GM12875 (cell line): ENCODE results near the gene SUSD6.
A peak's percentile ranks its signal among the peaks of the same experiment; 100 is the strongest.
"Not testable (repeated sequence)": the region's sequence is repeated elsewhere in the genome, so short reads cannot be mapped to it uniquely, and the experiment has no call there.

Experiments used
- H3K4me3 ChIP-seq: one replicate; pipeline ENCODE4 v1.5.1; 2011; ENCODE audit warnings: low read depth, low read length, control low read depth
- TF ChIP-seq, protein P1 (sequence below): IDR thresholded peaks from 2 replicates; pipeline ENCODE4 v1.5.1; 2011; ENCODE audit warnings: low read depth, mild to moderate bottlenecking, control low read depth, inconsistent platforms, low read length, moderate library complexity, borderline replicate concordance; ENCODE audit not compliant: insufficient read depth

The SUSD6 gene

GRCh38 chr14:69720912-69721311 is 109.5 kb downstream of the SUSD6 start:
- no peak overlapping the region for H3K4me3 ChIP-seq
- TF ChIP-seq, protein P1, sequence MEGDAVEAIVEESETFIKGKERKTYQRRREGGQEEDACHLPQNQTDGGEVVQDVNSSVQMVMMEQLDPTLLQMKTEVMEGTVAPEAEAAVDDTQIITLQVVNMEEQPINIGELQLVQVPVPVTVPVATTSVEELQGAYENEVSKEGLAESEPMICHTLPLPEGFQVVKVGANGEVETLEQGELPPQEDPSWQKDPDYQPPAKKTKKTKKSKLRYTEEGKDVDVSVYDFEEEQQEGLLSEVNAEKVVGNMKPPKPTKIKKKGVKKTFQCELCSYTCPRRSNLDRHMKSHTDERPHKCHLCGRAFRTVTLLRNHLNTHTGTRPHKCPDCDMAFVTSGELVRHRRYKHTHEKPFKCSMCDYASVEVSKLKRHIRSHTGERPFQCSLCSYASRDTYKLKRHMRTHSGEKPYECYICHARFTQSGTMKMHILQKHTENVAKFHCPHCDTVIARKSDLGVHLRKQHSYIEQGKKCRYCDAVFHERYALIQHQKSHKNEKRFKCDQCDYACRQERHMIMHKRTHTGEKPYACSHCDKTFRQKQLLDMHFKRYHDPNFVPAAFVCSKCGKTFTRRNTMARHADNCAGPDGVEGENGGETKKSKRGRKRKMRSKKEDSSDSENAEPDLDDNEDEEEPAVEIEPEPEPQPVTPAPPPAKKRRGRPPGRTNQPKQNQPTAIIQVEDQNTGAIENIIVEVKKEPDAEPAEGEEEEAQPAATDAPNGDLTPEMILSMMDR = no peak

DNA sequence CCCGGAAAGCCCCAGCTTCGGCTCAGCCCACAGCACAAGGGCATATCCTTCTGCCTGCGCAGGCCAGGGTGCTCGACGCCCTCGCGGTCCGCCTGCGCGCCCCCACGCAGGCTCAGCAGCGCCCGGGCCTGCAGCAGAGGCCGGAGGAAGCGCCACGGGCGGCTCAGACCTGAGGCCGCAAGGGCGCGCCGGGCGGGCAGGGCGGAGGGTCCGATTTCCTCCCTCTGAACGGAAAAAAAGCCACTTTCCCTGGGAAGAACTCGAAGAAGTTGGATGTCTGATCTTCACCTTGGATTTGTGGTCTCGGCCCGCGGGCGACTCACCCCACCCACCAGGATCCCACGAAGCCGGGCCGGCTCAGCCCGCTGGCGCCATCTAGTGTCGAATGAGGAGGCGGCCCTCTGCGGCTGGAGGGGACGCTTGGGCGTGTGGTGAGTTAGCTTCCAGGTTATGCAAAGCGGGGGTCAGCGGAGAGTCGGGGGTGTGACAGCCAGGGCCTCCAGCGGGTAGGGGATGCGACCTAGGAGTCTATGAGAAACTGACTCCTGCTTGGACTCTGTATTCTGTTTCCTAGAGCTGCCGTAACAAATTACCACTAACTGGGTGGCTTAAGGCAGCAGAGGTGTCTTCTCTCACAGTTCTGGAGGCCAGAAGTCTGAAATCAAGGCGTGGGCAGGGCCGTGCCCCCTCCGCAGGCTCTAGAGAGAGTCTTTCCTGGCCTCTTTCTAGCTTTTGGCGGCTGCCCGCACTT is 115.5 kb downstream of the SUSD6 start:
- TF ChIP-seq, protein P1 = peak; percentile 95
- H3K4me3 ChIP-seq = peak overlapping the region; percentile 39

DNA sequence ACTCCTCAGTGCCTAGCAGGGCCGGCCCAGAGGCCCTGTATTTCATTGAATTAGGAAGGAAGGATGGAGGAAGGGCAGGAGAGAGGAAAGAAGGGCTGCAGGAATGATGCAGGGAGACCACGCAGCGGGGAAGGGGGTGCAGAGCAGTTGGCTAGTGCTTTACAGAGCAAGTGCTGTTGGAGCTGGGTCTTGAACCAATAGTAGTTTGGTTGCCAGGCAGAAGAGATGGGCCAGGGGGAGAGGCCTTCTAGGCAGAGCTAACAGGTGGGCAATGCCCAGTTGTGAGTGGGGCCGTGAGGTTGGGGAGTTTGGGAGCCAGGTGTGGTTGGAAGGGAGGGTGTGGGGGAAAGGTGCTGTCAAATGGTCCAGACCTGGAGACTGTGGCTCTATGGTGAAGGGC is 116.5 kb downstream of the SUSD6 start:
- TF ChIP-seq, protein P1 = no peak
- no peak overlapping the region for H3K4me3 ChIP-seq

DNA sequence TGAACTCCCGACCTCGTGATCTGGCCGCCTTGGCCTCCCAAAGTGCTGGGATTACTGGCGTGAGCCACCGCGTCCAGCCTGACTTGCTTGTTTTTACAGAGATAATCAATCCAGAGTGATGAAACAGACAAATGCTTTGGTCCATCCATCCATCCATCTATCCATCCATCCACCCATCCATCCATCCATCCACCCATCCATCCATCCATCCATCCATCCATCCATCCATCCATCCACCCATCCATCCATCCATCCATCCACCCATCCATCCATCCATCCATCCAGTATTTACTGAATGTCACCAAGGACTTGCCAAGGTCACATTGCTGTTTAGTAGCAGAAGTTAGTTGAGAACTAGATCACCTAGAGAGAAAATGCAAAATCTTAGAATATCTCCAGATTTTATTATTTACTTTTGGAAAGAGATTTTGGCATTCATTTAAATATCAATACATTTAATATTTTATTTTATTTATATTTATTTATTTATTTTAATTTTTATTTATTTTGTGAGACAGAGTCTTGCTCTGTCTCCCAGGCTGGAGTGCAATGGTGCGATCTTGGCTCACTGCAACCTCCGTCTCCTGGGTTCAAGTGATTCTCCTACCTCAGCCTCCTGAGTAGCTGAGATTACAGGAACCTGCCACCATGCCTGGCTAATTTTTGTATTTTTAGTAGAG is 120.7 kb downstream of the SUSD6 start:
- not testable (repeated sequence) for H3K4me3 ChIP-seq

DNA sequence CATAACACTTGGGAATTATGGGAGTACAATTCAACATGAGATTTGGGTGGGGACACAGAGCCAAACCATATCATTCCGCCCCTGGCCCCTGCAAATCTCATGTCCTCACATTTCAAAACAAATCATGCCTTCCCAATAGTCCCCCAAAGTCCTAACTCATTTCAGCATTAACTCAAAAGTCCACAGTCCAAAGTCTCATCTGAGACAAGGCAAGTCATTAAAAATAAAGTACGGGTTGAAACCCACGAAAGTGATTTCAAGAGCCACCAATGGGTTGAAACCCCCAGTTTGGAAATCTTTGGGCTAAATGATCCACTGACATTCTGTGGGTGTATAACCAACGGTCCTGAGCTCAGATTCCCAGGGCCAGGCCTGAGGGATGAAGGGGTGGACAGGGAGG is 125.0 kb downstream of the SUSD6 start:
- not testable (repeated sequence) for H3K4me3 ChIP-seq

DNA sequence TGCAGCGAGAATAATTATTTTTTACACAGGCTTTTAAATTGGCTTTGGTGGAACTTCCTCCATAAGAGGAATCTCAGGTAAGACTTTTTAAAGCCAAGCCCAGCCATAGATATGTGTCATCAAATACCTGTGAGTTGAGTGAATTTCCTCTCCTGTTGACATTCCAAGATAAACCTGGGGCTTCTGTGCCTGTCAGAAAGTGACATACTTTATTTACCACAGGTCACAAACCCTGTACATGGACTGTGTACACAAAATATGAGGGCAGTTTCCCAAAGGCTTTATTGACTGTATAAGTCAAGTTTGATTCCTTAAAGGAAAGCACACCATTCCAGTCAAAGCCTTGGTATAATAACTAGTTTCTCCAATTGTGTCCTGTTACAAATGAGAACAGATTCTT is 129.7 kb downstream of the SUSD6 start:
- no peak overlapping the region for H3K4me3 ChIP-seq
- TF ChIP-seq, protein P1 = no peak

- TF ChIP-seq, protein P1 = no peak
- H3K4me3 ChIP-seq = no peak overlapping the region
These were observed 138.6 kb downstream of the SUSD6 start for GRCh38 chr14:69749956-69750355.

DNA sequence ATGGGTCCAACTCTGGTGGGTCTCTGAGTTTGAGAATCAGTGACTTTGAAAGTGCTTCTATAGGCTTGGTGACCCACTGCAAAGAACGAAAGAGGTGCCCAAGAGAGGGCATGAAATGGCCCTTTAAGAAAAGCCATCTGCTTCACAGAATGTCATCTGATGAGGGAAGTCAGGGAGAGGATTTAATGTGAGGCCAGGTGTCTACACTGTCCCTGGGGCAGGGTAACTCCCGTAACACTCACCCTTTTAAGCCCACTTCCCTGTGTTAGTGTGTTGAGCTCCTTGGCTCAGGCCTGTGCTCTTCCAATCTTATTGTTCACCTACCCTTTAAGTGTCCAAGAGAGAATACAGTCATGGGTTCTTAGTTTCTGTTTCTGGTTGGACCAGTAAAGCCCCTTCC is 139.1 kb downstream of the SUSD6 start:
- H3K4me3 ChIP-seq = no peak overlapping the region
- TF ChIP-seq, protein P1 = no peak
